ENCODE results near the gene RASSF6.

- TF ChIP-seq EZH2 (IDR thresholded peaks at IDR 0.05; ENCODE audit: low read depth) (no peak), CTCF (conservative IDR thresholded peaks at IDR 0.05) (no peak)
These were observed 3.0 kb downstream of the RASSF6 start for GRCh38 chr4:73617256-73617655.
